ENCODE data around the gene CLMN.

DNA sequence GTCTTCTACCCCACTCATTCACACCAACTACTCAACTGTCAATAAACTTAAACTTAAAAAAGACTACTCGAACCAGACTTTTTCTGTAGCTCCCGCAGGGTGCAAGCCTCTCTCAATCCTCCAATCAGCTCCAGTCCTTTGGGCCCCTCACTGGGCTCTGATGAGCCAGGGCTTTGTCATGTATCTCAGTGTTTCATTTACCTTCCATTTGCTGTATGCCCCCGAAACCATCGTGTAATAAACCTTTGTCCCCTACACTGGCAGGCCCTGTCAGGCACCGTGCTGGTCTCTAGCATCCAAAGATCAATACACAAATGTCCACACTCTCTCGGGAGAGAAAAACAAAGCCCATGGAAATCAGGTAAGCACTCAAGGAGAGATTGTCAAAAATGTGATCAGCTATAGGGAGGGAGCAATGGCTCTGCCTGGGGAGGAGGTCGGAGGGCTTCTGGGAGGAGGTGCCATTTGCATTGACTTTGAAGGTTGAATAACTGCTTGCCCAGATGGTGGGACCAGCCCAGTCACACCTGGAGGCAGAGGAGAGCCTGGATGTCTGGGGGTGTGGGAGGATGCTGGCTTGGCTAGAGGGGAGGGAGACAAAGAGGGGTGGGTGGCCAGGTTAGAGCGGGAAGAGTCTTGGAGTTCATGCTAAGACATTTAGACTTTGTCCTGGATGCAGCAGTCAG is 120.3 kb downstream of the CLMN start:
- TF ChIP-seq, protein P1, sequence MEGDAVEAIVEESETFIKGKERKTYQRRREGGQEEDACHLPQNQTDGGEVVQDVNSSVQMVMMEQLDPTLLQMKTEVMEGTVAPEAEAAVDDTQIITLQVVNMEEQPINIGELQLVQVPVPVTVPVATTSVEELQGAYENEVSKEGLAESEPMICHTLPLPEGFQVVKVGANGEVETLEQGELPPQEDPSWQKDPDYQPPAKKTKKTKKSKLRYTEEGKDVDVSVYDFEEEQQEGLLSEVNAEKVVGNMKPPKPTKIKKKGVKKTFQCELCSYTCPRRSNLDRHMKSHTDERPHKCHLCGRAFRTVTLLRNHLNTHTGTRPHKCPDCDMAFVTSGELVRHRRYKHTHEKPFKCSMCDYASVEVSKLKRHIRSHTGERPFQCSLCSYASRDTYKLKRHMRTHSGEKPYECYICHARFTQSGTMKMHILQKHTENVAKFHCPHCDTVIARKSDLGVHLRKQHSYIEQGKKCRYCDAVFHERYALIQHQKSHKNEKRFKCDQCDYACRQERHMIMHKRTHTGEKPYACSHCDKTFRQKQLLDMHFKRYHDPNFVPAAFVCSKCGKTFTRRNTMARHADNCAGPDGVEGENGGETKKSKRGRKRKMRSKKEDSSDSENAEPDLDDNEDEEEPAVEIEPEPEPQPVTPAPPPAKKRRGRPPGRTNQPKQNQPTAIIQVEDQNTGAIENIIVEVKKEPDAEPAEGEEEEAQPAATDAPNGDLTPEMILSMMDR (conservative IDR thresholded peaks at IDR 0.05; ENCODE audit: low read depth in 2 of 2) = no peak
- TF ChIP-seq, protein P2, sequence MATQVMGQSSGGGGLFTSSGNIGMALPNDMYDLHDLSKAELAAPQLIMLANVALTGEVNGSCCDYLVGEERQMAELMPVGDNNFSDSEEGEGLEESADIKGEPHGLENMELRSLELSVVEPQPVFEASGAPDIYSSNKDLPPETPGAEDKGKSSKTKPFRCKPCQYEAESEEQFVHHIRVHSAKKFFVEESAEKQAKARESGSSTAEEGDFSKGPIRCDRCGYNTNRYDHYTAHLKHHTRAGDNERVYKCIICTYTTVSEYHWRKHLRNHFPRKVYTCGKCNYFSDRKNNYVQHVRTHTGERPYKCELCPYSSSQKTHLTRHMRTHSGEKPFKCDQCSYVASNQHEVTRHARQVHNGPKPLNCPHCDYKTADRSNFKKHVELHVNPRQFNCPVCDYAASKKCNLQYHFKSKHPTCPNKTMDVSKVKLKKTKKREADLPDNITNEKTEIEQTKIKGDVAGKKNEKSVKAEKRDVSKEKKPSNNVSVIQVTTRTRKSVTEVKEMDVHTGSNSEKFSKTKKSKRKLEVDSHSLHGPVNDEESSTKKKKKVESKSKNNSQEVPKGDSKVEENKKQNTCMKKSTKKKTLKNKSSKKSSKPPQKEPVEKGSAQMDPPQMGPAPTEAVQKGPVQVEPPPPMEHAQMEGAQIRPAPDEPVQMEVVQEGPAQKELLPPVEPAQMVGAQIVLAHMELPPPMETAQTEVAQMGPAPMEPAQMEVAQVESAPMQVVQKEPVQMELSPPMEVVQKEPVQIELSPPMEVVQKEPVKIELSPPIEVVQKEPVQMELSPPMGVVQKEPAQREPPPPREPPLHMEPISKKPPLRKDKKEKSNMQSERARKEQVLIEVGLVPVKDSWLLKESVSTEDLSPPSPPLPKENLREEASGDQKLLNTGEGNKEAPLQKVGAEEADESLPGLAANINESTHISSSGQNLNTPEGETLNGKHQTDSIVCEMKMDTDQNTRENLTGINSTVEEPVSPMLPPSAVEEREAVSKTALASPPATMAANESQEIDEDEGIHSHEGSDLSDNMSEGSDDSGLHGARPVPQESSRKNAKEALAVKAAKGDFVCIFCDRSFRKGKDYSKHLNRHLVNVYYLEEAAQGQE (IDR thresholded peaks at IDR 0.05; ENCODE audit: unreplicated experiment) = no peak
- TF ChIP-seq EZH2 (IDR thresholded peaks at IDR 0.05; ENCODE audit: low read depth, unreplicated experiment) = no peak
- TF ChIP-seq CREB1 (CRISPR knock-in tag; IDR thresholded peaks at IDR 0.05; ENCODE audit: low read depth) = no peak
- TF ChIP-seq EZH2phosphoT487 (IDR thresholded peaks at IDR 0.05; ENCODE audit: unreplicated experiment) = no peak
- no peak for TF ChIP-seq POLR2AphosphoS5 (IDR thresholded peaks at IDR 0.05; ENCODE audit: low read depth)
- TF ChIP-seq NANOG (IDR thresholded peaks at IDR 0.05; ENCODE audit: borderline replicate concordance) = no peak
- no peak for TF ChIP-seq STAT1 (IDR thresholded peaks at IDR 0.05; ENCODE audit: unreplicated experiment)
- TF ChIP-seq ZNF114 (CRISPR knock-in tag; IDR thresholded peaks at IDR 0.05) = no peak
- TF ChIP-seq, protein P3, sequence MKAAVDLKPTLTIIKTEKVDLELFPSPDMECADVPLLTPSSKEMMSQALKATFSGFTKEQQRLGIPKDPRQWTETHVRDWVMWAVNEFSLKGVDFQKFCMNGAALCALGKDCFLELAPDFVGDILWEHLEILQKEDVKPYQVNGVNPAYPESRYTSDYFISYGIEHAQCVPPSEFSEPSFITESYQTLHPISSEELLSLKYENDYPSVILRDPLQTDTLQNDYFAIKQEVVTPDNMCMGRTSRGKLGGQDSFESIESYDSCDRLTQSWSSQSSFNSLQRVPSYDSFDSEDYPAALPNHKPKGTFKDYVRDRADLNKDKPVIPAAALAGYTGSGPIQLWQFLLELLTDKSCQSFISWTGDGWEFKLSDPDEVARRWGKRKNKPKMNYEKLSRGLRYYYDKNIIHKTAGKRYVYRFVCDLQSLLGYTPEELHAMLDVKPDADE (IDR thresholded peaks at IDR 0.05) = no peak
